GF-D8 (cell line): ENCODE measurements around the gene TFAP2A.

Experiments used
- DNase-seq: peaks from one replicate; lab custom pipeline; 2025; lab: John Stamatoyannopoulos, UW

The TFAP2A gene

DNA sequence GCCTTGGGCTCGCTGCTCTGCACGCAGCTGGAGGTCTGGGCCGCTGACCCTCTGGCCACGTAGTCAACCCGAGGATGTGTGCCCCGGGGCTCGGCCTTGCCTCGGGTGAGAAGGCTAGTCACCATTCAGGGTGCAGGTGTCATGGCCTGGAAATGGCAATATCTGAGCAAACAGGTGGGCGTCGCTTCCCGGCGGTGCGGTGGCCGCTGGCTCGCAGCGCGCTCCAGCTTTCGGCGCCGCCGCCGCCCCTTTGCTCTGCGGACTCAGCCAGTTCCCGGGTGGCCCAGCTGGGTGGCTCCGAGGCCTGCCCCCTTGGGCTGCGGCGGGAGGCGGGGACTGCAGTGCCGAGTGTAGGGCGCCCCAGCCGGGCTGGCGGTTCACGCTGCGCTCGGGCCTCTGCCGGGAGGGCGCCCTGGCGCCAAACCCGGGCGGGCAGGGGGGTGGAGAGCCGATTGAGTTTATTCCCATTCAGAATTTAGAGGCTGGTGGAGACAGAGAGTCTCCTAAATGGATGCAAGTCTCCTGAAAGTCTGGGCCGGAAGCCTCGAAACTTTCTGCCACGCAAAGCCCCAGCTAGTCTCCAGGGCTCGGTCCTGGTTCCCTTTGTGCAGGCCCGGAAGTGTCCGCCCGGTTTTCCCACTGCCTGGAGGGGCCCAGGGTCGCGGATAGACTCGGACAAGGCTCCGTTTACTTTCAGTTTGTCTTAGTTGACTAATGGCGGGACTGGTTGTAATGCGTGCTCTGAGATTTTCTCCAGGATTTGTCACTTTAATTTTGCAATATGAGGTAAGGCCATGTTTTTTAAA is 11.3 kb upstream of the TFAP2A start:
- no peak for DNase-seq

DNA sequence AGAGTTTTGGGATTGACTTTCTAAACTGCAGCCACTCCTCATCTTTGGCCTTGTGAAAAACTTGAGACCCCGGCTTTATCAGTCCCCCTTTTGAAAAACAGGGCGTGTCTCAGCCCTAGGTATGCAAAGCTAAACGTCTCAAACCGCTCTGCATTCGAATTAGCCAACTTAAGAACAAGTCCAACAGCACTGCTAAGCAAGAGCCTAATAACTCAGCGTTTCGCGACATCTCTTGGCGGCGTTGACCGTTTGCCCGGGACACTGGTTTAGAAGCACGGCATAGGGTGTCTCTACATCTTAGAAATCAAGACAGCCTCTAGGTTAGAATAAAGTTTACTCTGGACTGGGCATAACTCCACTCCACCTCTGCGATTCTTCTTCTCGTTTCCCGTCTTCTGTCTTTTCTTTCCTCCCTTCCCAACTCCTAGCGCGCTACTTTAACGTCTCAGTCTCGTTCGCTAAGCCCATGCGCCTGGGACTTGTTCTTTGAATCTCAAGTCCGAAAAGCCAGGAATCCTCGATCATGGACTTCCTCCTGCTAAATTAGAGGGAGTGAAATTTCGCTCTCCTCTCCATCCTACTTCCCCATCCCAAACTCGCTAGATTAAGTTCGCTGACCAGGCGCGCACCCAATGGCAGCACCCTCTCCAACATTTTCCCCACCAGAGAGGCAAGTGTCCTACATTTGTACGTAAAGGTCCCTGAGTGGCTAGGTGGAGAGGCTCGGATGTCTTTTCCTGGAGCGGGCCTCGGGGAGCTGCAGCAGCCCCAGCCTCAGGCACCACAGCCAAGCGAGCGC is 10.5 kb upstream of the TFAP2A start:
- DNase-seq = no peak

- no peak for DNase-seq
Observed at GRCh38 chr6:10424040-10424439, 9.2 kb upstream of the TFAP2A start.

DNA sequence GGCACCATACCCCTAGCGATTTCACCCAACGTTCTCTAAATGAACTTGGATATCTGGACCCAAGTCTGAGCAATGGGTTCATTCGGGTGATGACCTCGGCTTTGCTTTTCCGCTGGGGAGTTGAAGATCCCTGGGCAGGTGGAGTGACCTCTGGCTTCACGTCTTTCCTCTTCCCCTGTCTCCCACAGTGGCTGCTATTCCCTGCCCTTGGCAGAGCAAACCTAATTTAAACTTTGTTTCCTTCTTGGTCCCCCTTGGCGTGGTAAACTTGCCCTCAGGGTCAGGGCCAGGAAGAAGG is 7.8 kb upstream of the TFAP2A start:
- no peak for DNase-seq

GRCh38 chr6:10421921-10422736 is 7.3 kb upstream of the TFAP2A start:
- DNase-seq = no peak

DNA sequence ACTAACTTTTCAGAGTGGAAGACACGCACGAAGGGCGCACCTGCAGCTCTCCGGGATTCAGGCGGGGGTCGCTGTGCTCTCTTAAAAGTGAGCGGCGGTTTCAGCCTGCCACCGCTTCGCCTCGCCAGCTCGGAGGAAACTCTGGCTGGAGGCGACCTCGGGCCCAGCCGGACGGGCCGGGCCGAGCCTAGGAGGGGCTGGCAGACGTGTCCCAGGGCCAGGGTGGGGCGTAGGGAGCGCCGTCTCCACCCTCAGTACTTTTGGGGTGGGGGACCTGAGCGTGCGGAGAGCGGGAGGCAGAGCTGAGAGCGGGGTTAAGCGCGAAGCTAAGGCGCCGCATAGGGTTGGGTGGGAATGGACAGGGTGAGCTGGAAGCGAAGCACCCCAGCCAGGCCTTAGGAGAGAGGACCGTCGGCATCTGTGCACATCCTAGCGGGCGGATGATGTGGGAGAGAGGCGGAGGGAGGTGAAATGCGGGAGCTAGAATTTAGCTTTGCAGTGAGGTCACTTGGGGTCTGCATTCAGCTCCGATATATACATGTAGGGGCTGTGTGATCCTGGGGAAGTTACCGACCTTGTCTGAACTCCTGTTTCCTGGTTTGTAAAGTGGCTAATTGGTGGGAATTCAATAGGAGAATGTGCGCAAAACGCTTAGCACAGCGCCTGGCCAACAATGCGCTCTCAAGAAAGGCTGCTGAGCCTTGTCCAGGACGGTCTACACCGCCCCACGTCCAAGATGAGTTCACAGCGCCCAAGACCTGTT is 6.5 kb upstream of the TFAP2A start:
- no peak for DNase-seq

- no peak for DNase-seq
Observed at GRCh38 chr6:10420546-10421157, 5.8 kb upstream of the TFAP2A start.

- no peak for DNase-seq
Observed at GRCh38 chr6:10419749-10420545, 5.1 kb upstream of the TFAP2A start.

- no peak for DNase-seq
Observed at GRCh38 chr6:10418862-10419748, 4.2 kb upstream of the TFAP2A start.

DNA sequence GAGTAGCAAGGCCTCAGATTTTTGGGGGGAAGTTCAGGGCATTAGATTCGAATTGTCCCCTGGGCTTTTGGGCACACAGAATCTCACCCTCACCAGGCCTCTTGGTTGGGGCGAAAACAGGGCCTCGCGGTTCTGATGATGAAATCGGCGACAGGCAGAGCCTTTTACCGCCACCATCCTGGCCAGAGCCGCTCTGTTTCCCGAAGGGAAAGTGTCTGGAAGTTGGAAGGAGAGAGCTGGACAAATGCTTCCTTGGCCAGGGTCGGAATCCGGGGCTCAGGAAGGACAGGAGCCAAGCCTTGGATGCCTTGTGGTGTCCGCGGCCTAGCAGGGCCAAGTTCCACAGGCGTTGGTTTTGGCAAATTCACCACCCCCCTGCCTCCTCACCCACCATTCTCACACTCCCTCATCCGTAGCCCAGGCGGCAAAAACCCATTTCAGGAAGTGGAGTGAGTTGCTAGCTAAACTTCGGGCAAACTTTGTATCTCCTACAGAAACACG is 3.5 kb upstream of the TFAP2A start:
- DNase-seq = no peak

DNA sequence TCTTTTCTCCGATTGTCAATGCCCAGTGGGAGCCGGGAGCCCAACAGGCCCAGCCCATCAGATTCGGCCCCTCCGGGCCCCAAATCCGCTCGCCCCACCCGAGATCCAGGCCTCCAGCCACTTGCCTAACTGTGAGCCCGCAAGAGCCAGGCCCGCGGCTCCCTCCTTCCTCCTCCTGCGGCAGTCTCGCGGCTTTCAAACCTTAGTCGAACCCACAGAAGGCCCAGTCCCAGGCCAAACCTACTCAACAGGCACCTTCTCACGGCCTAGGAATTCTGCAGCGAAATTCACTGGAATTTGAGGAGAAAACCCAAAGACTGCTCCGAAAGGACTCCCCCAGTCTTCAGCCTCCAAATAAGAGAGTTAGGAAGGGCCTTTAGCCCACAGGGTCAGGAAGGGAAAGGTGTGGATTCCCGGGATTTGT is 2.8 kb upstream of the TFAP2A start:
- DNase-seq = no peak

- no peak for DNase-seq
Observed at GRCh38 chr6:10416863-10417641, 2.2 kb upstream of the TFAP2A start.

GRCh38 chr6:10416516-10416862 is 1.6 kb upstream of the TFAP2A start:
- DNase-seq = no peak

- no peak for DNase-seq
Observed at GRCh38 chr6:10415617-10416480, 975 bp upstream of the TFAP2A start.

DNA sequence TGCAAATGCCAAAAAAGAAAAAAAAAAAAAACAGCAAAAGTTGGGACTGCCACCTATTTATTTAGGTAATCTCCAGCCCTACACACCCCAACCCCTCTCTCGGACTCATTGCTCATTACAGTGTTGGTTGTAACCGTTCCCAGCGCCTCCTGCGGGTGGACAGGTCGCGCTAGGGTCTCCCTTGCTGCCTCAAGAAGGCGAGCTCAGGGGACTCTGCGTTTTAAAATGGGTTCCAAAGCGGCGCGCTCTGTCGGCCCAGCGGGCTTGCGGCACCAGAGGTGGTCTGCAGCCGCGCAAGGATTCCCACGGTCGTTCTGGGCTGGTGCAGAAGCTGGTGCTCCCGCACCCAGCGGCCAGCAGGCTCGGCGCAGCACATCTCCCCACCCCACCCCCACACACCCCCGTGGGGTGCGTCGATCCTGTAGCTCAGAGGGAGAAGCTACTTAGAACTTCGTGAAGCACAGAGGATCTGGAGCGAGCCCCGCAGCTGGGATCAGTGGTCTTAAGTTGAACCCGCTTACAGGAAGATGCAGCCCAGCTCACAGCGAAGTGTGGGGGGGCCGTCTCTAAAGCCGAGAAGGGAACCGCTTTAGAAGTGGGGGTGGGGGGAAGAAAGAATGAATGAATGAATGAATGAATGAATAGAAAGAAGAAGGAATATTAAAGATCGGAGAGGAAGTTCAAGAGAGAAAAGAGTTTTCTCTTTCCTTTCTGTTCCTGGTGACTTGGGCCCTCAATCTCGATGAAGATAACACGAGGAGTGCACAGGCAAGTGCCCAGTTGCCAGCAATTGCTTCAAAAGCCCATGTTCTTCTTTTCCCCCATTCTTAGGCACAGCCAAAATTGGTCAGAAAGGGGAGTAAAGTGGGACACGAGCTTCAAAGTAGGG is 780 bp downstream of the TFAP2A start:
- DNase-seq = no peak

DNA sequence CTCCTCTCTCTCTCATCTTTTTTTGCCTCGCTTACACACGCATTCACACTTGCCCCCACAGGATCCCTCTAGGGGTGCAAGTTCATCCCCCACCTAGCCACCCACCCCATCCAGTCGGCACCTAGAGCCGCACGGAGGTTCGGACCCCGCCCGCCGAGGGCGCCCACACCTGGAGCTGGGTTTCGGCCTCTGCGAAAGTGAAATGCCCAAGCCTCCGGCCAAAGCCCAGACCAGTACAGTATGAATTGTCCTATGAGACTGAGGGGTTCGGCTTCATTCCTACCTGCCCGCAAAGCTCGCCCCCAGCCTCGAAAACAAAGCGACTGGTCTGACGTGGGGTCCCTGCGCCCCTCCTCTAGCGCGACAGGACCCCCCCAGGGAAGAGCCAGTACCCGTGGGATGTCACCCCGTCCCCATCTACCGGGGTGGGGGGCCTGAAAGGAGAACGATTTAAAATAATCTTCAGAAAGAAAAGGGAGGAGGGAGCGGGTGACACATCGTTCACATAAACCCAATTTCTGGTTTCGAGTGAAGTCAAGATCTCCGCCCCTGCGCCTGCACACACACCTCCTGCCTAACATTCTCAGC is 1.5 kb downstream of the TFAP2A start:
- no peak for DNase-seq
